ENCODE data around the gene PRCP.
"Not testable (repeated sequence)": the region's sequence is repeated elsewhere in the genome, so short reads cannot be mapped to it uniquely, and the experiment has no call there.

Gene PRCP

GRCh38 chr11:82859750-82860149 lies 40.5 kb downstream of the PRCP start:
- no peak overlapping the region for H3K4me3 ChIP-seq (ENCODE audit: insufficient read length, low read depth)
- TF ChIP-seq YY1 (IDR thresholded peaks at IDR 0.05; ENCODE audit: insufficient read depth, insufficient read length) (no peak), SUZ12 (IDR thresholded peaks at IDR 0.05; ENCODE audit: extremely low read depth, insufficient read depth, insufficient read length) (no peak), ZNF274 (IDR thresholded peaks at IDR 0.05; ENCODE audit: low read depth, low read length) (no peak)
- no peaks in the 10 kb centered on the region for H3K36me3 ChIP-seq (ENCODE audit: insufficient read depth, insufficient read length, low read length)
- no peaks in the 10 kb centered on the region for H3K9me3 ChIP-seq (ENCODE audit: insufficient read depth, low read length)
- H3K27me3 ChIP-seq (ENCODE audit: insufficient read depth, insufficient read length) = no peaks in the 10 kb centered on the region
- no peak overlapping the region for H3K9ac ChIP-seq (ENCODE audit: insufficient read length, low read depth)
- no peaks in the 10 kb centered on the region for H3K4me1 ChIP-seq (ENCODE audit: insufficient read depth, insufficient read length)
- DNase-seq (ENCODE audit: low read depth, low spot score) = no peak

DNA sequence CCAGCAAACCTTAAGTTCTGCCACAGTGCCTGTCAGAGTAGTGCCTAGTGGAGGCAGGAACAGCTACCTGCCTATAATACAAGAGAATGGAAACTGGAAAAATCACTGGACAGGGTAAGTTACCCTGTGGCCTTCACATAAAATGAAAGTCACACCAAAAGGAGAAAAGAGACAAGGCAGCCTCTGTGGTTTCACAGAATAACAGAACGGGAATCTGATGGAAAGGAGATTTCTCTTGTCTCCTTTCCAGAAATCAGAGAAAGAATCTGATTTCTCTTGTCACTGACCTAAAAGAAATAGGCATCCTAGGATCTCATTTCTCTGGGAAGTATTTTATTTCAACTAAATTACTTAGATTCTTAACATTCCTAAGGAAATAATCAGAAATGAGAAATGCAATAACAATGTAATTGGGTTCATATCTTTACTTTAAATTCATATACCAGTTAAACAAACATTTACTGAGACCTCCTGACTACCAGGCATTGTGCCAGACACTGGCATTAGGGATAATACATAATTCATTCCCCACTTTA lies 41.6 kb downstream of the PRCP start:
- Histone ChIP-seq H3K4me1 (ENCODE audit: insufficient read depth, insufficient read length) (no peaks in the 10 kb centered on the region), H3K4me3 (ENCODE audit: insufficient read length, low read depth) (no peak overlapping the region), H3K36me3 (ENCODE audit: insufficient read depth, insufficient read length, low read length) (no peaks in the 10 kb centered on the region), H3K9me3 (ENCODE audit: insufficient read depth, low read length) (no peaks in the 10 kb centered on the region), H3K27me3 (ENCODE audit: insufficient read depth, insufficient read length) (no peaks in the 10 kb centered on the region), H3K9ac (ENCODE audit: insufficient read length, low read depth) (no peak overlapping the region)
- TF ChIP-seq SUZ12 (IDR thresholded peaks at IDR 0.05; ENCODE audit: extremely low read depth, insufficient read depth, insufficient read length) (no peak), YY1 (IDR thresholded peaks at IDR 0.05; ENCODE audit: insufficient read depth, insufficient read length) (no peak), ZNF274 (IDR thresholded peaks at IDR 0.05; ENCODE audit: low read depth, low read length) (no peak)
- no peak for DNase-seq (ENCODE audit: low read depth, low spot score)

- Histone ChIP-seq H3K4me1 (ENCODE audit: insufficient read depth, insufficient read length) (no peaks in the 10 kb centered on the region), H3K9ac (ENCODE audit: insufficient read length, low read depth) (no peak overlapping the region), H3K27me3 (ENCODE audit: insufficient read depth, insufficient read length) (no peaks in the 10 kb centered on the region), H3K4me3 (ENCODE audit: insufficient read length, low read depth) (no peak overlapping the region), H3K9me3 (ENCODE audit: insufficient read depth, low read length) (no peaks in the 10 kb centered on the region), H3K36me3 (ENCODE audit: insufficient read depth, insufficient read length, low read length) (no peaks in the 10 kb centered on the region)
- no peak for DNase-seq (ENCODE audit: low read depth, low spot score)
- TF ChIP-seq ZNF274 (IDR thresholded peaks at IDR 0.05; ENCODE audit: low read depth, low read length) = no peak
- no peak for TF ChIP-seq YY1 (IDR thresholded peaks at IDR 0.05; ENCODE audit: insufficient read depth, insufficient read length)
- TF ChIP-seq SUZ12 (IDR thresholded peaks at IDR 0.05; ENCODE audit: extremely low read depth, insufficient read depth, insufficient read length) = no peak
Observed at GRCh38 chr11:82858133-82858532, 42.1 kb downstream of the PRCP start.

DNA sequence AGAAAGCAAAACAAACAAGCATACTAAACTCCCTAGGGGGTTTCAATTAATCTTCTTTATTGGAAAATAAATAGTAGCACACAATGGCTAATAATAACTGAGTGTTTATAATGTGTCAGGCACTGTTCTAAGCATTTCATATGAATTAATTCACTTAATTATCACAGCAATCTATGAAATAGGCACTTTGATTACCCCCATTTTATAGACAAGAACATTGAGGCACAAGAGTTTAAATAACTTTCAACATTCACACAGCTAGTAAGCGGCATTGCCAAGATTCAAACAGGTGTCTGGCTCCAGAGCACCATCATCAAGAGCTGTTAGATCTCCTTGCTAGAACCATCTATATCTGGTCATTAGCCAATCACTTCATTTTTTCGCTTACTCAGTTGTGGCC lies 43.1 kb downstream of the PRCP start:
- H3K9me3 ChIP-seq (ENCODE audit: insufficient read depth, low read length) = no peaks in the 10 kb centered on the region
- H3K4me1 ChIP-seq (ENCODE audit: insufficient read depth, insufficient read length) = no peaks in the 10 kb centered on the region
- H3K36me3 ChIP-seq (ENCODE audit: insufficient read depth, insufficient read length, low read length) = no peaks in the 10 kb centered on the region
- DNase-seq (ENCODE audit: low read depth, low spot score) = no peak
- no peak for TF ChIP-seq YY1 (IDR thresholded peaks at IDR 0.05; ENCODE audit: insufficient read depth, insufficient read length)
- no peak for TF ChIP-seq SUZ12 (IDR thresholded peaks at IDR 0.05; ENCODE audit: extremely low read depth, insufficient read depth, insufficient read length)
- TF ChIP-seq ZNF274 (IDR thresholded peaks at IDR 0.05; ENCODE audit: low read depth, low read length) = no peak
- H3K4me3 ChIP-seq (ENCODE audit: insufficient read length, low read depth) = no peak overlapping the region
- H3K9ac ChIP-seq (ENCODE audit: insufficient read length, low read depth) = no peak overlapping the region
- H3K27me3 ChIP-seq (ENCODE audit: insufficient read depth, insufficient read length) = no peaks in the 10 kb centered on the region

GRCh38 chr11:82855616-82856015 lies 44.6 kb downstream of the PRCP start:
- Histone ChIP-seq H3K9ac (ENCODE audit: insufficient read length, low read depth) (no peak overlapping the region), H3K27me3 (ENCODE audit: insufficient read depth, insufficient read length) (no peaks in the 10 kb centered on the region), H3K4me1 (ENCODE audit: insufficient read depth, insufficient read length) (no peaks in the 10 kb centered on the region), H3K9me3 (ENCODE audit: insufficient read depth, low read length) (no peaks in the 10 kb centered on the region), H3K36me3 (ENCODE audit: insufficient read depth, insufficient read length, low read length) (no peaks in the 10 kb centered on the region), H3K4me3 (ENCODE audit: insufficient read length, low read depth) (no peak overlapping the region)
- no peak for DNase-seq (ENCODE audit: low read depth, low spot score)
- no peak for TF ChIP-seq YY1 (IDR thresholded peaks at IDR 0.05; ENCODE audit: insufficient read depth, insufficient read length)
- TF ChIP-seq SUZ12 (IDR thresholded peaks at IDR 0.05; ENCODE audit: extremely low read depth, insufficient read depth, insufficient read length) = no peak
- TF ChIP-seq ZNF274 (IDR thresholded peaks at IDR 0.05; ENCODE audit: low read depth, low read length) = no peak

DNA sequence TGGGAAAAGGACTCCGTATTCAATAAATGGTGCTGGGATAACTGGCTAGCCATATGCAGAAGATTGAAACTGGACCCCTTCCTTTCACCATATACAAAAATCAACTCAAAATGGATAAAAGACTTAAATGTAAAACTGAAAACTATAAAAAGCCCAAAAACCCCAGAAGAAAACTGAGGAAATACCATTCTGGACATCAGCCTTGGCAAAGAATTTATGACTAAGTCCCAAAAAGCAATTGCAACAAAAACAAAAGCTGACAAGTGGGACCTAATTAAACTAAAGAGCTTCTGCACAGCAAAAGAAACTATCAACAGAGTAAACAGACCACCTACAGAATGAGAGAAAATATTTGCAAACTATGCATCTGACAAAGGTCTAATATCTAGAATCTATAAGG lies 45.3 kb downstream of the PRCP start:
- not testable (repeated sequence) for H3K9ac ChIP-seq (ENCODE audit: insufficient read length, low read depth); H3K36me3 ChIP-seq (ENCODE audit: insufficient read depth, insufficient read length, low read length); H3K9me3 ChIP-seq (ENCODE audit: insufficient read depth, low read length); DNase-seq (ENCODE audit: low read depth, low spot score); H3K27me3 ChIP-seq (ENCODE audit: insufficient read depth, insufficient read length); H3K4me1 ChIP-seq (ENCODE audit: insufficient read depth, insufficient read length); H3K4me3 ChIP-seq (ENCODE audit: insufficient read length, low read depth)

DNA sequence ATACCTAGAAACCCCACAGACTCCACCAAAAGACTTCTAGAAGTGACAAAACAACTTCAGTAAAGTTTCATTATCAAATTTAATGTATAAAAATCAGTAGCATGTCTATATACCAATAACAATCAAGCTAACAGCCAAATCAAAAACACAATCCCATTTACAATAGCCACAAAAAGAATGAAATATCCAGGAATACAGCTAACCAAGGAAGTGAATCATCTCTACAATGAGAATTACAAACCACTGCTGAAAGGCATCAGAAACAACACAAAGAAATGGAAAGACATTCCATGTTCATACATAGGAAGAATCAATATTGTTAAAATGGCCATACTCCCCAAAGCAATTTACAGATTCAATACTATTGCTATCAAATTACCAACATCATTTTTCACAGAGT lies 46.0 kb downstream of the PRCP start:
- Histone ChIP-seq H3K4me3 (ENCODE audit: insufficient read length, low read depth) (no peak overlapping the region), H3K27me3 (ENCODE audit: insufficient read depth, insufficient read length) (no peaks in the 10 kb centered on the region), H3K9me3 (ENCODE audit: insufficient read depth, low read length) (no peaks in the 10 kb centered on the region), H3K36me3 (ENCODE audit: insufficient read depth, insufficient read length, low read length) (peaks cover 3% of the 10 kb centered on the region), H3K4me1 (ENCODE audit: insufficient read depth, insufficient read length) (no peaks in the 10 kb centered on the region), H3K9ac (ENCODE audit: insufficient read length, low read depth) (no peak overlapping the region)
- DNase-seq (ENCODE audit: low read depth, low spot score) = no peak
- TF ChIP-seq YY1 (IDR thresholded peaks at IDR 0.05; ENCODE audit: insufficient read depth, insufficient read length) = no peak
- no peak for TF ChIP-seq SUZ12 (IDR thresholded peaks at IDR 0.05; ENCODE audit: extremely low read depth, insufficient read depth, insufficient read length)
- TF ChIP-seq ZNF274 (IDR thresholded peaks at IDR 0.05; ENCODE audit: low read depth, low read length) = no peak

DNA sequence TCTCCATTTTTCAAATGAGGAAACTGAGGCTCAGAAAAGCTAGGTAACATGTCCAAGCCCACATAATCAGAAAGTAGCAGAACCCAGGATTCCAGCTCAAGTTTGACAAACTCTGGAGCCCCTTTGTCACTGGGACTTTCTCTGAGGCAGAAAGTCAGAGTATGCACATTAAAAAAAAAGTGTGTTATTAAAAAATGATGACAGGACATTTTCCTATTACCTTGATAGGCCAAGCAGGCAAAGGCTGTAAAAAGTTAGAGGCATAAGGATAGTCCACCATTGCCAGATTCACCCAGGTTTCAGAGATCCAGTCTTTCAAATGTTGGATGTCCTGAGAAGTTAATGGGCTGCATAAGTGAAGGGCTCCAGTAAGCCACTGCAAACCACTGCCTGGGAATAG lies 51.4 kb downstream of the PRCP start:
- Histone ChIP-seq H3K4me3 (ENCODE audit: insufficient read length, low read depth) (no peak overlapping the region), H3K9me3 (ENCODE audit: insufficient read depth, low read length) (no peaks in the 10 kb centered on the region), H3K36me3 (ENCODE audit: insufficient read depth, insufficient read length, low read length) (peaks cover 3% of the 10 kb centered on the region), H3K27me3 (ENCODE audit: insufficient read depth, insufficient read length) (no peaks in the 10 kb centered on the region), H3K4me1 (ENCODE audit: insufficient read depth, insufficient read length) (no peaks in the 10 kb centered on the region), H3K9ac (ENCODE audit: insufficient read length, low read depth) (no peak overlapping the region)
- DNase-seq (ENCODE audit: low read depth, low spot score) = no peak
- TF ChIP-seq ZNF274 (IDR thresholded peaks at IDR 0.05; ENCODE audit: low read depth, low read length) (no peak), YY1 (IDR thresholded peaks at IDR 0.05; ENCODE audit: insufficient read depth, insufficient read length) (no peak), SUZ12 (IDR thresholded peaks at IDR 0.05; ENCODE audit: extremely low read depth, insufficient read depth, insufficient read length) (no peak)

All from NT2/D1 (cell line).